Cardiac fibroblast (primary cell): ENCODE data around the gene FSIP1.

ENCODE experiments used
- DNase-seq, 2 donors: peaks; one replicate each; pipeline versions ENCODE4 v3.0.0 to v3.0.0-alpha.2; 2010; ENCODE audit warnings: low read depth in 2 of 2
- H3K4me3 ChIP-seq, 2 donors: replicated peaks in 1 of 2; 1 replicate in 1 of 2; 2 replicates in 1 of 2; pipeline ENCODE4 v1.5.1; 2011; ENCODE audit warnings: low read depth in 2 of 2, low read length in 2 of 2, mild to moderate bottlenecking in 2 of 2, moderate library complexity in 1 of 2
- TF ChIP-seq, protein P1 (sequence below): IDR thresholded peaks from one replicate; pipeline ENCODE4 v1.5.1; 2011; ENCODE audit warnings: low read depth, mild to moderate bottlenecking, low read length, inconsistent platforms

Gene FSIP1

DNA sequence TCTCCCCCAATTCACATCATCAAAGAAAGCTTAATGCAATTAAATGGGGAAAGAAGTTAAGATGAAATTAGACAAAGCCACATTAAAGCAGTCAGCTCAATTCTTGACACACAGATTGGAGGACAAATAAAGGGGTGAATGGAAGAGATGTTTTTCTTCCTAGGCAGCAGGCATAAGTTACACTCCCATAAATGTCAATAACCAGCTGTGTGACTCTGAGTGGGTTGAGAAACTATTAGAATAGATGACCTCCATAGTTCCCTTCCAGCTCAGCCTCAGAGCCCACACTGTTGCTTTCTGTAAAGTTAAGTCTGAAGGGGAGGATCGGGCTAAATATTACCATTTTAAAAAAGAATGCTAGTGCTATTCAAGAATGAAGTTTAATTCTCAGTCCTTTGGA, 130.8 kb downstream of the FSIP1 start:
- TF ChIP-seq, protein P1, sequence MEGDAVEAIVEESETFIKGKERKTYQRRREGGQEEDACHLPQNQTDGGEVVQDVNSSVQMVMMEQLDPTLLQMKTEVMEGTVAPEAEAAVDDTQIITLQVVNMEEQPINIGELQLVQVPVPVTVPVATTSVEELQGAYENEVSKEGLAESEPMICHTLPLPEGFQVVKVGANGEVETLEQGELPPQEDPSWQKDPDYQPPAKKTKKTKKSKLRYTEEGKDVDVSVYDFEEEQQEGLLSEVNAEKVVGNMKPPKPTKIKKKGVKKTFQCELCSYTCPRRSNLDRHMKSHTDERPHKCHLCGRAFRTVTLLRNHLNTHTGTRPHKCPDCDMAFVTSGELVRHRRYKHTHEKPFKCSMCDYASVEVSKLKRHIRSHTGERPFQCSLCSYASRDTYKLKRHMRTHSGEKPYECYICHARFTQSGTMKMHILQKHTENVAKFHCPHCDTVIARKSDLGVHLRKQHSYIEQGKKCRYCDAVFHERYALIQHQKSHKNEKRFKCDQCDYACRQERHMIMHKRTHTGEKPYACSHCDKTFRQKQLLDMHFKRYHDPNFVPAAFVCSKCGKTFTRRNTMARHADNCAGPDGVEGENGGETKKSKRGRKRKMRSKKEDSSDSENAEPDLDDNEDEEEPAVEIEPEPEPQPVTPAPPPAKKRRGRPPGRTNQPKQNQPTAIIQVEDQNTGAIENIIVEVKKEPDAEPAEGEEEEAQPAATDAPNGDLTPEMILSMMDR: no peak
- no peak for DNase-seq
- H3K4me3 ChIP-seq: no peak overlapping the region

DNA sequence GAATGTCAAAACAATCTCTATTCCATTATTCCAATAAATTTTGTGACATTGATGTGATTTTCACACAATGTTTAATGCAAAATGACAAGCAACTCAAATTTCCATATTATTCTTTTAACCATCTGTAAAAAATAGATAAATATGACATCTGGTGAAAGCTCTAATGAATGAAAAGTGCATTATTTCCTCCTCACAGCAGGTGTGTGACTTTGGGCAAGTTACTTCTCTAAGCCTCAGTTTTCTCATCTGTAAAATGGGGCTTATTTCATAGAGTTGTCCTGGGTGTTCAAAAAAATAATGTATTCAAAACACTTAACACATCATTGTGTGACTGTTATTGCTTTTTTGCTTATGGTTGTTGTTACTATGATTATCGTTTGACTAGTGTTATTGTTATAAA, 131.3 kb downstream of the FSIP1 start:
- H3K4me3 ChIP-seq: no peak overlapping the region
- no peak for DNase-seq
- TF ChIP-seq, protein P1: no peak

DNA sequence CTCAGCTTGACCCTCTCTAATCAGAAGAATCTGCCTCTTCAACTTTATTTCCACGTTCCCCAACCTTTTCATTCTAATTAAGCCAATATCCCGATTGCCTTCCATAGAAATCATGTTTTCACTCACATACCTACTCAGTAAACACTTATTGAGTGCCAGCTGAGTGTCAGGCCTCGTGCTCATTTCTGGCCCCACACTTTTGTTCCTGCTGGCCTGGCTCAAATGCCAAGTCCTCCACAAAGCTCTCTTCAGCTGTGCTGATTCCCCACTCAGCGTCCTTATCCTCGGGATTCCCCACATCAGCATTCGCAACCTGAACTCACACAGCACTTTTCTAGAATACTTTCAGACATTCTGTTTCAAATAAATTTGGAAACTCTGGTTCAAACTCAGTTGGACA, 132.9 kb downstream of the FSIP1 start:
- H3K4me3 ChIP-seq: no peak overlapping the region
- DNase-seq: no peak
- TF ChIP-seq, protein P1: no peak

DNA sequence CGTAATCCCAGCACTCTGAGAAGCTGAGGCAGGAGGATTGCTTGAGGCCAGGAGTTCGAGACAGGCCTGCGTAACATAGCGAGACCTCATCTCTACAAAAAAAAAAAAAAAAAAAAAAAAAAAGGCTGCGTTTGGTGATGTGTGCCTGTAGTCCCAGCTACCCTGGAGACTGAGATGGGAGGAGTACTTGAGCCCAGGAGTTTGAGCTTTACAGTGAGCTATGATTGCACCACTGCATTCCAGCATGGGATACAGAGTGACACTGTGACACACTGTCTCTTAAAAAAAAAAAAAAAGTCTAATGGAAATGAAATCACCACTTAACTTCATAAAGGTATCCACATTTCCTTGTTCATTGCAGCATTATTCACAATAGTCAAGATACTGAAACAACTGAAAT, 136.2 kb downstream of the FSIP1 start:
- TF ChIP-seq, protein P1: no peak
- no peak for DNase-seq
- no peak overlapping the region for H3K4me3 ChIP-seq

DNA sequence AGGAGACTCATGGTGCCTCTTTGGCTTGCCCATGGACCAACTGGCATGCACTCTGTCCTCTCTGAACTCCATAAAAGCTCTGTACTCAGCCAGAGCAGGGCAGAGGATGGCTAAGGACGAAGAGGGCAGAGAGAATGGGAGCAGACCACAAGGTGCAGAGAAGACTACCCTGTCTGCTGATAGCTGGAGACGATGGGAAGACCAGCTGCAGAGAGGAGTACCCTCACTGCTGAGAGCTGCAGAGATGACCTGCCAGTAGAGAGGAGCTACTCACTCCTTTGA, 136.7 kb downstream of the FSIP1 start:
- DNase-seq: no peak
- no peak overlapping the region for H3K4me3 ChIP-seq
- TF ChIP-seq, protein P1: no peak

DNA sequence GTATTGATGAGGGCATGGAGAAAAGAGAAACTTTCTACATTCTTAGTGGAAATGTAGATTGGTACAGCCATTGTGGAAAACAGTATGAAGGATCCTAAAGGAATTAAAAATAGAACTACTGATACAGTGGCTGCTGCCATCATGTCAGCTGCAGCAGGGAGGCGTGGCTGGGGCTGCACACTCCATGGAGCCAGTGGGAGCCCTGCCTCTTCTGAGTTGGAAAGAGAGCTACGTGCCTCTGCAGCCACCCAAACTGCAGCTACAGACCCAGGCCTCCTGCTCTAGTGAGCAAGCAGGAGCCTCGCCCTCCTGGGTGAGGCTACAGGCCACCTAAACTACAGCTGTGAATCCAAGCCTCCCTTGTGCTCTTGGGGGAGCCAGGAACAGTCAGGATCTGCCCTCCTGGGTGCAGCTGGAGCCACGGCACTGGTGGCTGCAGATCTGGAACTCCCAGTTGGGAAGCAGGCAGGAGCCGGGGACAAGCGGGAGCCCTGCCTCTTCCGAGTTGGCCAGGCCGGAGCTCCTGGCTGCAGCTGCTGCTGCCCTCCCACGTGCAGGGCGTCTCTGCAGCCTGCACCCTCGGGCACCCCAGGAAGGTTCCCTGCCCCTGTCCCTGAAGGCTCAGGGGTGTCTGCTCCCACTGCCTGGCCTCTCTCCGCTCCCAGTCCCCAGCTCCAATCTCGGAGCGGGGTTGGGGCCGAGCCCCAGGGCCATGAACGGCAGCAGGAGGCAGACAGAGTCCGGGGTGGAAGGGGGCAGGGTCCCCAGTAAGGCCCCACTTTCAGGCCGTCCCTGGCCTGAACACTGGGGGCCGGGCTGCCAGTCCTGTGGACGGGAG, 137.3 kb downstream of the FSIP1 start:
- TF ChIP-seq, protein P1: no peak
- H3K4me3 ChIP-seq: no peak overlapping the region
- DNase-seq: no peak

DNA sequence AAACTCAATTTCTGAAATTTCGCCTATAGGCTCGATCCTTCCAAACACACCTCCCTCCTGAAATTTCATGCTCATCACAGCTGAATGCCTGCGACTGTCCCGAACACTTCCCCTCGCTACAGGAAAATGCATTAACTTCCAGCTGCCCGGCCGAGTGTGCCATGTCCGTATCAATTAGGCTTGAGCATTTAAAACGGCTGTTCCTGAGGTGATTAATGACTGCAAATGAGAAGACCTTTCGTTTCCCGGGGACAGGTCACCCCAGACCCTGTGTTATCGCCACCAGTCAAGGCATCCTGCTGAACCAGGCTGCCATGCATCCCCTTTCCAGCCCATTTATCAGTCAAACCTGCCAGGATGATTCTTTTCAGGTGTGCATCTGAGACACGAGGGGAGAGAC, 138.5 kb downstream of the FSIP1 start:
- no peak overlapping the region for H3K4me3 ChIP-seq
- DNase-seq: no peak
- TF ChIP-seq, protein P1: no peak
